Measurements from ENCODE around the gene HOXA13. TPM values are rescaled to one million over a fixed set of nuclear protein-coding genes. Genes with fewer than 3 reads are reported as not detected.
A peak's percentile ranks its signal among the peaks of the same experiment; 100 is the strongest.

Gene HOXA13
- polyA plus RNA-seq, 1 of the 3 experiments (the other 2 are of a cell fraction): not detected

- Histone ChIP-seq H3K9me2 (no peaks in the 10 kb centered on the region), H4K20me1 (ENCODE audit: insufficient read depth) (peaks cover 13% of the 10 kb centered on the region), H3K79me2 (ENCODE audit: insufficient read depth) (no peaks in the 10 kb centered on the region), H3K36me3 (replicated peaks in 1 of 2; ENCODE audit: control insufficient read depth in 1 of 2, insufficient read depth in 2 of 2, low read length in 1 of 2) (no peaks in the 10 kb centered on the region), H3K27ac (ENCODE audit: low read depth in 2 of 2, low read length in 1 of 2) (no peak overlapping the region), H3K4me3 (ENCODE audit: low read depth in 2 of 2, low read length in 1 of 2) (no peak overlapping the region), H3K4me1 (ENCODE audit: control insufficient read depth in 1 of 2, insufficient read depth in 2 of 2, low read depth in 1 of 2, low read length in 1 of 2) (peaks cover 0 to 2% of the 10 kb centered on the region in 2 experiments; a peak in 1 of 4 replicates), H3K4me2 (no peak overlapping the region), H3K27me3 (ENCODE audit: insufficient read depth) (peaks cover 100% of the 10 kb centered on the region), H3K9me3 (no peaks in the 10 kb centered on the region), H2AFZ (ENCODE audit: low read depth) (no peak overlapping the region), H3K9ac (no peak overlapping the region), H3F3A (replicated peaks; ENCODE audit: insufficient read depth) (peaks cover 10% of the 10 kb centered on the region)
- DNase-seq: peak; percentile 55
- 33% methylated on average over 24 of the region's 25 CpGs for WGBS (ENCODE audit: low lambda C conversion rate)
- TF ChIP-seq RAD21 (IDR thresholded peaks at IDR 0.05; ENCODE audit: low read length) (no peak), MEF2A (IDR thresholded peaks at IDR 0.05; ENCODE audit: borderline replicate concordance, low read depth) (no peak), REST (IDR thresholded peaks at IDR 0.05; ENCODE audit: low read depth, low read length) (no peak), RFX5 (IDR thresholded peaks at IDR 0.05; ENCODE audit: low read length) (no peak), RXRA (IDR thresholded peaks at IDR 0.05; ENCODE audit: borderline replicate concordance, low read depth) (no peak), JUND (IDR thresholded peaks at IDR 0.05) (no peak), NFIC (IDR thresholded peaks at IDR 0.05; ENCODE audit: borderline replicate concordance) (no peak), TCF12 (IDR thresholded peaks at IDR 0.05) (no peak), CTCF (IDR thresholded peaks at IDR 0.05) (no peak), EP300 (IDR thresholded peaks at IDR 0.05; ENCODE audit: borderline replicate concordance in 1 of 2, low read depth in 1 of 2, low read length in 1 of 2) (no peak), FOSL2 (IDR thresholded peaks at IDR 0.05; ENCODE audit: borderline replicate concordance, low read depth) (no peak), FOXM1 (IDR thresholded peaks at IDR 0.05; ENCODE audit: low read depth) (no peak), EZH2phosphoT487 (IDR thresholded peaks at IDR 0.05; ENCODE audit: borderline replicate concordance, low read depth) (no peak), GATA2 (CRISPR knock-in tag; IDR thresholded peaks at IDR 0.05) (no peak), IRF3 (IDR thresholded peaks at IDR 0.05; ENCODE audit: low read depth, low read length) (no peak), PBX3 (IDR thresholded peaks at IDR 0.05) (no peak), ZBTB33 (IDR thresholded peaks at IDR 0.05; ENCODE audit: borderline replicate concordance, low read depth) (no peak), POLR2AphosphoS5 (IDR thresholded peaks at IDR 0.05; ENCODE audit: low read depth, low read length) (no peak), FOXJ3 (CRISPR knock-in tag; IDR thresholded peaks at IDR 0.05) (no peak), SIN3A (IDR thresholded peaks at IDR 0.05; ENCODE audit: borderline replicate concordance, low read depth, low read length) (no peak)
- POLR2A ChIA-PET: no interaction called here
- CTCF ChIA-PET: interaction anchor here (0.8 to 12.3 kb wide), 13 partner anchors 2 to 803 kb away, joined by 3 to 205 read pairs (median 4); partner anchors contain the start of genes HOXA10, HOXA3, HOXA7 and HOXA9
Measured at GRCh38 chr7:27168265-27168947, 31.5 kb downstream of the HOXA13 start.

All from SK-N-SH (cell line).